HG02623 (cell line): ENCODE measurements around the gene OSBPL3.
A peak's percentile ranks its signal among the peaks of the same experiment; 100 is the strongest.

Experiments
- ATAC-seq: cut with Tn5 transposase; IDR thresholded peaks from one replicate; pipeline ENCODE4 v1.9.1; 2021; ENCODE audit warnings: moderate library complexity; ENCODE audit not compliant: unreplicated experiment

The OSBPL3 gene

GRCh38 chr7:24769014-24769830 is 210.8 kb downstream of the OSBPL3 start:
- no peak for ATAC-seq

GRCh38 chr7:24767878-24768569 is 212.0 kb downstream of the OSBPL3 start:
- no peak for ATAC-seq

- no peak for ATAC-seq
Measured at GRCh38 chr7:24764972-24765744, 214.8 kb downstream of the OSBPL3 start.

- ATAC-seq: no peak
Measured at GRCh38 chr7:24764011-24764410, 216.0 kb downstream of the OSBPL3 start.

GRCh38 chr7:24763303-24763901 is 216.6 kb downstream of the OSBPL3 start:
- no peak for ATAC-seq

- ATAC-seq: no peak
Measured at GRCh38 chr7:24762771-24763170, 217.2 kb downstream of the OSBPL3 start.

- ATAC-seq: no peak
Measured at GRCh38 chr7:24760968-24761367, 219.0 kb downstream of the OSBPL3 start.

- ATAC-seq: peak; percentile 55
Measured at GRCh38 chr7:24757353-24758275, 222.4 kb downstream of the OSBPL3 start, which contains the start of gene GSDME. Gene GSDME, minus strand, starts transcription at chr7:24757464. Its CDS starts 7,690 bp downstream, at chr7:24749774.

- peak; percentile 7 for ATAC-seq
Measured at GRCh38 chr7:24756545-24757352, 223.2 kb downstream of the OSBPL3 start.

GRCh38 chr7:24755541-24756407 is 224.2 kb downstream of the OSBPL3 start:
- ATAC-seq: peak; percentile 53

GRCh38 chr7:24754906-24755506 is 225.0 kb downstream of the OSBPL3 start:
- no peak for ATAC-seq

GRCh38 chr7:24752073-24752800 is 227.7 kb downstream of the OSBPL3 start:
- no peak for ATAC-seq

GRCh38 chr7:24751484-24751883 is 228.5 kb downstream of the OSBPL3 start:
- no peak for ATAC-seq

- ATAC-seq: no peak
Measured at GRCh38 chr7:24750441-24751055, 229.4 kb downstream of the OSBPL3 start.

- ATAC-seq: no peak
Measured at GRCh38 chr7:24748521-24748920, 231.5 kb downstream of the OSBPL3 start.
